ENCODE results near the gene PLLP. TPM values are rescaled to one million over a fixed set of nuclear protein-coding genes. Genes with fewer than 3 reads are reported as not detected.

Gene PLLP
- total RNA-seq, 2 donors from 2014 or later: 28.6 to 52.5 TPM

DNA sequence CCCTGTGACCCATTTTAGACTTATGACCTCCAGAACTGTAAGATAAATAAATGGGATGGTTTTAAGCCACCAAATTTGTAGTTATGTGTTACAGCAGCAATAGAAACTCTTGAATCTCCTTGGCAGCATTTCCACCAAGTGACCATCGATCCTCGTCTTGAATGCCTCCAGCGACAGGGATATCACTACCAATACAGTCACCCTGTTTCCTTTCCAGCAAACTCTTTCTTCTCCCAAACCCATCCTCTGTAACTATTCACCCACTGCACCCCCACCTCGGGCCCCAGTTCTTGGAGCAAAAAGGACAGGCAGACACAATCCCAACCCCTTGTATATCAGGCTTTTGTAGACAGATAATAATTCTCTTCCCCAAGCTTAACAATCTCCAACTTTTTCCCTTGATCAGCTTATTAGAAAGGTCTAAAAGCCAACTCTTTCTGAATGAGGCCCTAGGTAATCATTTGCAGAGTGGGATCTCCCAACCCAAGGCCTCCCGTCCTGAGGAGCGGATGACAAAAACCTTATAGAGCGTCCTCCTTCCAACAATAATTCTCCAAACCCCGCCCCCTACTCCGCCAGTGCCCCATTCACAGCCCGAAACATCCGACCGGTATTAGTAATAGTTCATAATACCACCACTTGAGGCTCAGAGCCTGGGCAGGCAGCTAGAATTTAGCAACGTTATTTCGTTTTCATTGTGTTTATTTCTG is 14.7 kb upstream of the PLLP start:
- Histone ChIP-seq H3K4me3 (peak overlapping the region; percentile 26 to 37), H3K9me3 (no peaks in the 10 kb centered on the region), H3K27ac (peak overlapping the region; percentile 86 to 87), H3K4me1 (replicated peaks) (no peaks in the 10 kb centered on the region), H3K27me3 (replicated peaks; ENCODE audit: insufficient read depth) (no peaks in the 10 kb centered on the region), H3K36me3 (no peaks in the 10 kb centered on the region)
- DNase-seq (ENCODE audit: low spot score): no peak
- WGBS: 19% methylated on average over 14 of the region's 14 CpGs
- intact Hi-C loops (cut with DNase I): loop anchor here (5.0 to 10.0 kb wide), 3 partner anchors 52 to 204 kb away; partner anchors contain the start of genes ARL2BP, CPNE2, PSME3IP1 and RSPRY1
- TF ChIP-seq, protein P1, sequence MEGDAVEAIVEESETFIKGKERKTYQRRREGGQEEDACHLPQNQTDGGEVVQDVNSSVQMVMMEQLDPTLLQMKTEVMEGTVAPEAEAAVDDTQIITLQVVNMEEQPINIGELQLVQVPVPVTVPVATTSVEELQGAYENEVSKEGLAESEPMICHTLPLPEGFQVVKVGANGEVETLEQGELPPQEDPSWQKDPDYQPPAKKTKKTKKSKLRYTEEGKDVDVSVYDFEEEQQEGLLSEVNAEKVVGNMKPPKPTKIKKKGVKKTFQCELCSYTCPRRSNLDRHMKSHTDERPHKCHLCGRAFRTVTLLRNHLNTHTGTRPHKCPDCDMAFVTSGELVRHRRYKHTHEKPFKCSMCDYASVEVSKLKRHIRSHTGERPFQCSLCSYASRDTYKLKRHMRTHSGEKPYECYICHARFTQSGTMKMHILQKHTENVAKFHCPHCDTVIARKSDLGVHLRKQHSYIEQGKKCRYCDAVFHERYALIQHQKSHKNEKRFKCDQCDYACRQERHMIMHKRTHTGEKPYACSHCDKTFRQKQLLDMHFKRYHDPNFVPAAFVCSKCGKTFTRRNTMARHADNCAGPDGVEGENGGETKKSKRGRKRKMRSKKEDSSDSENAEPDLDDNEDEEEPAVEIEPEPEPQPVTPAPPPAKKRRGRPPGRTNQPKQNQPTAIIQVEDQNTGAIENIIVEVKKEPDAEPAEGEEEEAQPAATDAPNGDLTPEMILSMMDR (IDR thresholded peaks at IDR 0.05): no peak
- TF ChIP-seq POLR2A (IDR thresholded peaks at IDR 0.05) (no peak), POLR2AphosphoS5 (IDR thresholded peaks at IDR 0.05) (no peak)

DNA sequence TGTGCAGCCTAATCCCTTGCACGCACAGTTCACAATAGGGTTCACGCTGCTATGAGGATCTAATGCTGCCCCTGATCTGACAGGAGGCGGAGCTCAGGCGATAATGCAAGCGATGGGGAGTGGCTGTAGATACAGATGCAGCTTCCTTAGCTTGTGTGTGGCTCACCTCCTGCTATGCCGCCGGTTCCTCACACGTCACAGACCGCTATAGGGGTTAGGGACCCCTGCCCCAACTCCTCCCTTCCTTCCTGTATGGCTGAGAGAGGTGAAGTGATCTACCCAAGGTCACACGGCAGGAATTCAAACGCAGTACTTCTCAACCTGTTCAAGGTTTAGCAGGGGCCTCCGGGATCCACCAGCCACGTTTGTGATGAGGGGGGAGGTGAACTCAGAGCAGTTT is 13.4 kb upstream of the PLLP start:
- Histone ChIP-seq H3K27me3 (replicated peaks; ENCODE audit: insufficient read depth) (no peaks in the 10 kb centered on the region), H3K9me3 (no peaks in the 10 kb centered on the region), H3K4me1 (replicated peaks) (no peaks in the 10 kb centered on the region), H3K4me3 (no peak overlapping the region), H3K27ac (no peak overlapping the region), H3K36me3 (no peaks in the 10 kb centered on the region)
- 82% methylated on average over 13 of the region's 13 CpGs for WGBS
- no peak for DNase-seq (ENCODE audit: low spot score)
- TF ChIP-seq, protein P1 (IDR thresholded peaks at IDR 0.05): no peak
- TF ChIP-seq POLR2A (IDR thresholded peaks at IDR 0.05) (no peak), POLR2AphosphoS5 (IDR thresholded peaks at IDR 0.05) (no peak)
- intact Hi-C loops (cut with DNase I): loop anchor here (5.0 to 10.0 kb wide), 3 partner anchors 51 to 203 kb away; partner anchors contain the start of genes ARL2BP, CPNE2, PSME3IP1 and RSPRY1

DNA sequence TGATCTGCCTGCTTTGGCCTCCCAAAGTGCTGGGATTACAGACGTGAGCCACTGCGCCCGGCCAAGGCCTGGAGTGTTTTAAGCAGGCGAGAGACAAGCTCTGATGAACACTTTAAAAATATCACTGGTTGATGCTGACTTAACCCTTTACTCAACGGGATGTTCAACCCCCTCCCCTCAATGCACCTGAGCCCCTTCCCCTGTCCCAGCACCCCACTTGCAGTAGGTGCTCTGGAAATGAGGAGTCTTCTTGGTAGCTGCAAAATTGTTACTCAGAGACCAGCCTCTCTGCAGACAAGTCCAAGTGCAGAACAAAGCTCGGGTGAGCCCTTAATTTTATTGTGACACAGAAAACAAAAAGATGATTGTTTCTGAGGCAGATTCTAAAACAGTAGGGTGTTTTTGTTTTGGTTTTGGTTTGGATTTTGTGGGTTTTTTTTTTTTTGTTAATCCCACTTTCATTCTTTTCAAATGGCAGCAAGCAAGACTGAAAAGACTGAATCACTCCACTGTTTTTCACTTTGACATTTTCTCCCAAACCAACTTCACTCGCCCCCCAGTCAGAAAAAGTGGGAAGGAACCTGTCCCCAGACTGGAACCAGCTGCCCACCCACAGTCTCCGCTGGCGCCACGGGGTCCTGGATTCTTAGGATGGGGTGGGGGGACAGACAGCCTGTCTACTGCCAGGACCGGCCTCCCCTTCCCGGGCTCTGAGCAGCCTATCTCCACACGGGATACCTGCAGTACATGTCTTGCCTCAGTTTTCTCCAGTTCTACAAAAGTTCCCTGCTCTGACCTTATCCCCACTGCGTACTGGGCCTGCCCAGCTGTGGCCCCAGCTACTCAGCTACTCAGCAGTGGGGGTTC is 5.2 kb upstream of the PLLP start:
- H3K4me1 ChIP-seq (replicated peaks): no peaks in the 10 kb centered on the region
- H3K27ac ChIP-seq: no peak overlapping the region
- intact Hi-C loops (cut with DNase I): loop anchor here (10.0 kb wide), 2 partner anchors 105 to 195 kb away; partner anchors contain the start of genes CPNE2, PSME3IP1 and RSPRY1
- H3K9me3 ChIP-seq: no peaks in the 10 kb centered on the region
- no peaks in the 10 kb centered on the region for H3K27me3 ChIP-seq (replicated peaks; ENCODE audit: insufficient read depth)
- no peak for DNase-seq (ENCODE audit: low spot score)
- 73% methylated on average over 13 of the region's 14 CpGs for WGBS
- TF ChIP-seq, protein P1 (IDR thresholded peaks at IDR 0.05): no peak
- no peak for TF ChIP-seq POLR2A (IDR thresholded peaks at IDR 0.05)
- no peak for TF ChIP-seq POLR2AphosphoS5 (IDR thresholded peaks at IDR 0.05)
- no peak overlapping the region for H3K4me3 ChIP-seq
- no peaks in the 10 kb centered on the region for H3K36me3 ChIP-seq

DNA sequence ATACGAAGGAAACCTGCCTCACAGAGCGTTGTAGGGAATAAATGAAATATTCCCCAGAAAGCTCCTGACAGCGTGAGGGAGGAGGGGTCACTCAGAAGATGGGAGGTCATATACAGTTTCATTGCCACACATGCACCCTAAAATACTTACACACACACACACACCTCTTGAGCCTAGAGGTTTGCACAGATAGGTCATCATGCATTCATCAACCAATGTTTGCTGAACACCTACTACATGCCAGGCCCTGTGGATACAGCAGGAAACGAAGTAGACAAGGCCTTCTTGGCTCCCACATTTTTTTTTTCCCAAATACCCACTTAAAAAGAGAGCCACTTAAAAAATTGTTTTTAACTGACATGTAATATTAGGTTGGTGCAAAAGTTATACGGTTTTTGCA is 907 bp upstream of the PLLP start:
- Histone ChIP-seq H3K27me3 (replicated peaks; ENCODE audit: insufficient read depth) (no peaks in the 10 kb centered on the region), H3K27ac (no peak overlapping the region), H3K4me1 (replicated peaks) (no peaks in the 10 kb centered on the region), H3K4me3 (no peak overlapping the region), H3K9me3 (no peaks in the 10 kb centered on the region), H3K36me3 (no peaks in the 10 kb centered on the region)
- no peak for DNase-seq (ENCODE audit: low spot score)
- intact Hi-C loops (cut with DNase I): no loop called here
- no peak for TF ChIP-seq POLR2A (IDR thresholded peaks at IDR 0.05)
- no peak for TF ChIP-seq POLR2AphosphoS5 (IDR thresholded peaks at IDR 0.05)
- TF ChIP-seq, protein P1 (IDR thresholded peaks at IDR 0.05): no peak
- WGBS: 81% methylated on average over 5 of the region's 5 CpGs

Measured in prostate gland (tissue), 2 donors.